Panc1 (cell line): ENCODE data around the gene MCF2L. TPM values are rescaled to one million over a fixed set of nuclear protein-coding genes. Genes with fewer than 3 reads are reported as not detected.

Experiments
- ATAC-seq: fragments of 200-7000 bp; cut with Tn5 transposase; 2 replicates; pipeline ENCODE4 v1.9.1; 2020; ENCODE audit warnings: mild to moderate bottlenecking, moderate library complexity
- BruUV-seq: library from RNA; stranded (reverse); fragments of 400-500 nt; replicated peaks from 2 replicates; lab custom pipeline; 2021; lab: Mats Ljungman, UMichigan
- CTCF ChIA-PET: fragments of 300-600 bp; sonication (Branson Sonifier 250); formaldehyde crosslinking; loops from one replicate; lab custom pipeline; 2022; ENCODE audit warnings: antibody characterized with exemption; lab: Charles Lee
- POLR2A ChIA-PET: fragments of 300-600 bp; sonication (Branson Sonifier 250); formaldehyde crosslinking; loops from one replicate; lab custom pipeline; 2022; ENCODE audit warnings: antibody characterized with exemption; lab: Charles Lee
- DNase-seq: peaks from one replicate; pipeline ENCODE4 v3.0.0-alpha.2; 2010; ENCODE audit warnings: low read depth, low spot score
- H3K27ac ChIP-seq: 2 replicates; pipeline ENCODE4 v1.5.1; 2011; ENCODE audit warnings: mild to moderate bottlenecking, low read length, inconsistent platforms
- H3K27me3 ChIP-seq: fragments of 200-500 bp; sonication (Bioruptor generic); 2 replicates; pipeline ENCODE4 v1.6.0; 2014; ENCODE audit warnings: low read length, inconsistent platforms; ENCODE audit not compliant: control insufficient read depth, insufficient read depth
- H3K36me3 ChIP-seq: fragments of 200-500 bp; sonication (Bioruptor generic); 2 replicates; pipeline ENCODE4 v1.5.1; 2014; ENCODE audit warnings: inconsistent platforms, mild to moderate bottlenecking, low read length, moderate library complexity; ENCODE audit not compliant: control insufficient read depth, insufficient read depth
- H3K4me1 ChIP-seq: 2 replicates; pipeline ENCODE4 v1.5.1; 2011; ENCODE audit warnings: inconsistent platforms, mild to moderate bottlenecking, low read length, moderate library complexity; ENCODE audit not compliant: control insufficient read depth, insufficient read depth
- H3K4me3 ChIP-seq, 2 experiments: 2 replicates each; pipeline ENCODE4 v1.5.1; 2011 to 2012; ENCODE audit warnings: low read depth in 2 of 2, low read length in 2 of 2, mild to moderate bottlenecking in 2 of 2, inconsistent platforms in 1 of 2, moderate library complexity in 1 of 2
- H3K9me3 ChIP-seq: fragments of 200-500 bp; sonication (Bioruptor generic); 2 replicates; pipeline ENCODE4 v1.5.1; 2014; ENCODE audit warnings: low read depth, mild to moderate bottlenecking, inconsistent platforms, low read length, moderate library complexity; ENCODE audit not compliant: control insufficient read depth, insufficient read depth
- POLR2AphosphoS5 ChIP-seq: IDR thresholded peaks from 2 replicates; pipeline ENCODE4 v1.6.1; 2012; ENCODE audit warnings: mild to moderate bottlenecking, low read depth, low read length, moderate library complexity
- SIN3A ChIP-seq: IDR thresholded peaks from 2 replicates; pipeline ENCODE4 v1.6.1; 2012; ENCODE audit warnings: low read depth, mild to moderate bottlenecking, low read length, moderate library complexity, borderline replicate concordance; ENCODE audit not compliant: insufficient read depth
- TCF7L2 ChIP-seq: IDR thresholded peaks from 2 replicates; pipeline ENCODE4 v1.6.1; 2011; ENCODE audit warnings: mild to moderate bottlenecking, low read depth, low read length, inconsistent platforms
- in situ Hi-C: cut with HindIII; loops from 2 replicates; pipeline ENCODE4 v1.10.0; 2016; ENCODE audit warnings: low sequenced_read_pairs, low pct_unique_long_range_greater_than_20kb
- intact Hi-C: fragments of 100-400 bp; cut with micrococcal nuclease; formaldehyde crosslinking; loops from one replicate; pipeline ENCODE4 v1.10.0; 2022; ENCODE audit not compliant: unreplicated experiment
- total RNA-seq: library from RNA; stranded (reverse); gene quantifications from one replicate; pipeline ENCODE4 v1.2.1, GENCODE V29; 2021; ENCODE audit not compliant: unreplicated experiment
- TF ChIP-seq, protein P1 (sequence below): fragments of 450-650 bp; IDR thresholded peaks from 2 replicates; pipeline ENCODE4 v1.5.1; 2017; ENCODE audit warnings: mild to moderate bottlenecking
- TF ChIP-seq, protein P2 (sequence below), 2 experiments: IDR thresholded peaks; 2 replicates each; pipeline ENCODE4 v1.6.1; 2011 to 2012; ENCODE audit warnings: low read depth in 2 of 2, control low read depth in 1 of 2, low read length in 1 of 2, mild to moderate bottlenecking in 1 of 2, moderate library complexity in 1 of 2; ENCODE audit not compliant: insufficient read depth in 1 of 2

Gene MCF2L
- total RNA-seq, 1 experiment from 2014 or later, result 0.57 TPM

DNA sequence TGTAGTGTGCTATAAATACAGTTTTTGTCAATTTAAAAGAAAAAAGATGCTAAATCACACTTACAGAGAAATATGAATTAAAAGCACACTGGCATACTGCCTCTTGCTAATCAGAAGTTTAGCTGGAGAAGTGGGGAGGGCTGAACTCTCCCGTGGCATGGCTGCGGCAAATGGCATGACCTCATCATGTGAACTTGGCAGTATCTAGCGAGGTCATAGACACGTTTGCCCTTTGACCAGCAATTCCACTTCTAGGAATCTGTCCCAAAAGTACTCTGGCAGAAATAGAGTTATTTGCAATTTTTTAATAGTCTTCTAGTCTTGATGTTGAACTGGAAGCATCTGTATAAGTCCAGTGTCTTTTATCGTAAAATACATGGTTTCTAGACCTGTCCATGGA, 42.0 kb upstream of the MCF2L start:
- POLR2A ChIA-PET, result no interaction called here
- DNase-seq (no peak), ATAC-seq (no peak)
- no peak overlapping the region for H3K4me3 ChIP-seq
- no peak overlapping the region for H3K27ac ChIP-seq
- peaks cover 2% of the 10 kb centered on the region; the same call in 1 of the 2 replicates for H3K27me3 ChIP-seq
- no TSS peak for BruUV-seq
- no peak for TF ChIP-seq TCF7L2
- TF ChIP-seq, protein P1, sequence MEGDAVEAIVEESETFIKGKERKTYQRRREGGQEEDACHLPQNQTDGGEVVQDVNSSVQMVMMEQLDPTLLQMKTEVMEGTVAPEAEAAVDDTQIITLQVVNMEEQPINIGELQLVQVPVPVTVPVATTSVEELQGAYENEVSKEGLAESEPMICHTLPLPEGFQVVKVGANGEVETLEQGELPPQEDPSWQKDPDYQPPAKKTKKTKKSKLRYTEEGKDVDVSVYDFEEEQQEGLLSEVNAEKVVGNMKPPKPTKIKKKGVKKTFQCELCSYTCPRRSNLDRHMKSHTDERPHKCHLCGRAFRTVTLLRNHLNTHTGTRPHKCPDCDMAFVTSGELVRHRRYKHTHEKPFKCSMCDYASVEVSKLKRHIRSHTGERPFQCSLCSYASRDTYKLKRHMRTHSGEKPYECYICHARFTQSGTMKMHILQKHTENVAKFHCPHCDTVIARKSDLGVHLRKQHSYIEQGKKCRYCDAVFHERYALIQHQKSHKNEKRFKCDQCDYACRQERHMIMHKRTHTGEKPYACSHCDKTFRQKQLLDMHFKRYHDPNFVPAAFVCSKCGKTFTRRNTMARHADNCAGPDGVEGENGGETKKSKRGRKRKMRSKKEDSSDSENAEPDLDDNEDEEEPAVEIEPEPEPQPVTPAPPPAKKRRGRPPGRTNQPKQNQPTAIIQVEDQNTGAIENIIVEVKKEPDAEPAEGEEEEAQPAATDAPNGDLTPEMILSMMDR, result no peak
- no peak for TF ChIP-seq POLR2AphosphoS5
- TF ChIP-seq, protein P2, sequence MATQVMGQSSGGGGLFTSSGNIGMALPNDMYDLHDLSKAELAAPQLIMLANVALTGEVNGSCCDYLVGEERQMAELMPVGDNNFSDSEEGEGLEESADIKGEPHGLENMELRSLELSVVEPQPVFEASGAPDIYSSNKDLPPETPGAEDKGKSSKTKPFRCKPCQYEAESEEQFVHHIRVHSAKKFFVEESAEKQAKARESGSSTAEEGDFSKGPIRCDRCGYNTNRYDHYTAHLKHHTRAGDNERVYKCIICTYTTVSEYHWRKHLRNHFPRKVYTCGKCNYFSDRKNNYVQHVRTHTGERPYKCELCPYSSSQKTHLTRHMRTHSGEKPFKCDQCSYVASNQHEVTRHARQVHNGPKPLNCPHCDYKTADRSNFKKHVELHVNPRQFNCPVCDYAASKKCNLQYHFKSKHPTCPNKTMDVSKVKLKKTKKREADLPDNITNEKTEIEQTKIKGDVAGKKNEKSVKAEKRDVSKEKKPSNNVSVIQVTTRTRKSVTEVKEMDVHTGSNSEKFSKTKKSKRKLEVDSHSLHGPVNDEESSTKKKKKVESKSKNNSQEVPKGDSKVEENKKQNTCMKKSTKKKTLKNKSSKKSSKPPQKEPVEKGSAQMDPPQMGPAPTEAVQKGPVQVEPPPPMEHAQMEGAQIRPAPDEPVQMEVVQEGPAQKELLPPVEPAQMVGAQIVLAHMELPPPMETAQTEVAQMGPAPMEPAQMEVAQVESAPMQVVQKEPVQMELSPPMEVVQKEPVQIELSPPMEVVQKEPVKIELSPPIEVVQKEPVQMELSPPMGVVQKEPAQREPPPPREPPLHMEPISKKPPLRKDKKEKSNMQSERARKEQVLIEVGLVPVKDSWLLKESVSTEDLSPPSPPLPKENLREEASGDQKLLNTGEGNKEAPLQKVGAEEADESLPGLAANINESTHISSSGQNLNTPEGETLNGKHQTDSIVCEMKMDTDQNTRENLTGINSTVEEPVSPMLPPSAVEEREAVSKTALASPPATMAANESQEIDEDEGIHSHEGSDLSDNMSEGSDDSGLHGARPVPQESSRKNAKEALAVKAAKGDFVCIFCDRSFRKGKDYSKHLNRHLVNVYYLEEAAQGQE (IDR thresholded peaks at IDR 0.05; ENCODE audit: insufficient read depth in 1 of 2, low read depth in 2 of 2, low read length in 1 of 2), result no peak
- TF ChIP-seq SIN3A, result no peak
- CTCF ChIA-PET, result no interaction called here
- no peaks in the 10 kb centered on the region for H3K4me1 ChIP-seq
- H3K36me3 ChIP-seq, result no peaks in the 10 kb centered on the region
- in situ Hi-C loops (no loop called here), intact Hi-C loops (no loop called here)
- H3K9me3 ChIP-seq, result no peaks in the 10 kb centered on the region

DNA sequence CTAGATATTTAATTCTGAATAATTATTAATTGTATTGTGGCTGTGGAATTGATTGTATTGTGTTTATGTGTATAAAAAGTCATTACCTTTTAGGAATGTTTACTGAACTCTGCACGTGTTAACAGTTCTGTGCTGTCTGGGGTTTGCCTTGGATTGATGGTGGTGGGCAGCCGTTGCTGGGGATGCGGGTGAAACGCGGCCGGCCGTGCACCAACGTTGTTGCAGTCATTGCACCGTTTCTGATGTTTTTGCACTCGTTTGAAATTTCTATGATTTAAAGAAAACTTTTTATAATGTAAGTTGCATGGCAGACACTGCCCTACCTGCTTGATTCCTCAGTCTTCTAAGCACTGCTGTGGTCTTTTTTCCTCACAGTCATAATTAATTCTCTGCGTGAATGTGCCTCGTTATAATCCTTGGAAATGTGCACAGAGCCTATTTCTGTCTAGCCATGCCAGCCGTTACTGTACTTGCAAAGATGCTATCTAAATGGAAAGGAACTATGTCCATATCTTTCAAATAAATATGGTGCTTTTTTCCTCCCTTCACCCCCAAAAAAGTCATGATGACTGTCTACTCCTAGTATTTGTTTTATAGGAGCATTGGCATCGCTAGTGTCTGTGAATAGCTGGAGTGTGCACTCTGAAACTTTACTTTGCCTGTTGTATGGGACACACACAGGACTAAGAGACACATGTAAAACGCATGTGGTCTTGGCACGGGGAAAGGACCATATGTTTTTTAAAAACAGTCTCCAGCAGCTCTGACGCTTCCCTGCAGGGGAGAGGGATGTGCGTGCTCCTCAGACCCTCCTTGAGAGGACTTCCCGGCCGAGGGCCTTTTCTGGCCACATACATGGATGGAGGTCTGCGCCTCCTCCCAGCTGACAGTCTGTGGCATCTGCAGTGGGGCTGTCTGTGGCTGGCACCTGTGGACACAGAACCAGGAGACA, 40.7 kb upstream of the MCF2L start:
- Histone ChIP-seq H3K9me3 (no peaks in the 10 kb centered on the region), H3K27me3 (peaks cover 2% of the 10 kb centered on the region; the same call in 1 of the 2 replicates), H3K4me3 (no peak overlapping the region), H3K36me3 (no peaks in the 10 kb centered on the region), H3K27ac (no peak overlapping the region), H3K4me1 (no peaks in the 10 kb centered on the region)
- ATAC-seq, result no peak
- in situ Hi-C loops, result no loop called here
- POLR2A ChIA-PET, result no interaction called here
- TF ChIP-seq, protein P2 (IDR thresholded peaks at IDR 0.05; ENCODE audit: insufficient read depth in 1 of 2, low read depth in 2 of 2, low read length in 1 of 2), result no peak
- TF ChIP-seq, protein P1, result no peak
- TF ChIP-seq TCF7L2, result no peak
- TF ChIP-seq SIN3A, result no peak
- no peak for TF ChIP-seq POLR2AphosphoS5
- DNase-seq, result no peak
- BruUV-seq, result no TSS peak
- intact Hi-C loops, result no loop called here
- CTCF ChIA-PET, result no interaction called here
